Tibial nerve (tissue), 4 donors: ENCODE results near the gene MYO1D. TPM values are rescaled to one million over a fixed set of nuclear protein-coding genes. Genes with fewer than 3 reads are reported as not detected.

ENCODE experiments used
- DNase-seq, 2 donors: peaks; one replicate each; pipeline ENCODE4 v3.0.0-alpha.2; 2019; ENCODE audit warnings: low spot score in 2 of 2
- H3K27ac ChIP-seq, 4 donors: fragments of 200-600 bp; sonication (generic) in 3 of 4; one replicate each; pipeline ENCODE4 v1.5.1; 2017 to 2019; ENCODE audit warnings: mild to moderate bottlenecking in 1 of 4
- H3K27me3 ChIP-seq, 2 donors: fragments of 200-600 bp; sonication (generic) in 1 of 2; one replicate each; pipeline versions ENCODE4 v1.5.1 to v1.6.0; 2017 to 2019
- H3K36me3 ChIP-seq, 3 donors: fragments of 200-600 bp; sonication (generic); one replicate each; pipeline ENCODE4 v1.5.1; 2018 to 2019
- H3K4me1 ChIP-seq, 4 donors: fragments of 200-600 bp; sonication (generic) in 3 of 4; one replicate each; pipeline ENCODE4 v1.5.1; 2017 to 2019
- H3K4me3 ChIP-seq, 4 donors: fragments of 200-600 bp; sonication (generic) in 3 of 4; one replicate each; pipeline ENCODE4 v1.5.1; 2017 to 2019; ENCODE audit warnings: mild to moderate bottlenecking in 1 of 4, moderate library complexity in 1 of 4
- H3K9me3 ChIP-seq, 4 donors: fragments of 200-600 bp; sonication (generic) in 3 of 4; one replicate each; pipeline ENCODE4 v1.5.1; 2017 to 2019
- CTCF ChIP-seq, 5 experiments: fragments of 200-600 bp in 3 of 5; fragments of 450-650 bp in 2 of 5; sonication (generic) in 3 of 5; IDR thresholded peaks; one replicate each; pipeline ENCODE4 v1.5.1; 2016 to 2019; ENCODE audit warnings: antibody characterized with exemption in 5 of 5, mild to moderate bottlenecking in 3 of 5, moderate library complexity in 2 of 5
- EP300 ChIP-seq, 2 donors: sonication (generic); formaldehyde crosslinking; IDR thresholded peaks; one replicate each; pipeline ENCODE4 v1.6.1; 2017; ENCODE audit warnings: antibody characterized with exemption in 2 of 2, mild to moderate bottlenecking in 1 of 2
- POLR2A ChIP-seq, 2 donors: fragments of 450-650 bp; IDR thresholded peaks; one replicate each; pipeline ENCODE4 v1.6.1; 2017; ENCODE audit warnings: antibody characterized with exemption in 2 of 2, mild to moderate bottlenecking in 2 of 2, moderate library complexity in 2 of 2
- WGBS, 2 donors: methylation state at CpG; one replicate each; pipeline ENCODE4 v1.1.5; 2018; 5-methylcytosine and 5-hydroxymethylcytosine counted together
- total RNA-seq, 4 donors: library from RNA; depleted of rRNA; stranded (reverse); fragments of >200 nt; gene quantifications; one replicate each; pipeline ENCODE4 v1.1.0, GENCODE V29; 2016

MYO1D gene
- total RNA-seq, 4 donors from 2014 or later = 28.5 to 49.6 (median 42.4) TPM

- TF ChIP-seq CTCF (IDR thresholded peaks at IDR 0.05) = no peak
- no peak for TF ChIP-seq EP300 (IDR thresholded peaks at IDR 0.05)
- no peak for TF ChIP-seq POLR2A (IDR thresholded peaks at IDR 0.05)
- Histone ChIP-seq H3K4me3 (no peak overlapping the region), H3K27me3 (peaks cover 0 to 7% of the 10 kb centered on the region in 2 donors), H3K27ac (no peak overlapping the region), H3K36me3 (no peaks in the 10 kb centered on the region), H3K9me3 (no peaks in the 10 kb centered on the region), H3K4me1 (peaks cover 0 to 2% (median 0%) of the 10 kb centered on the region in 4 donors)
- 40 to 54% methylated on average over 3 of the region's 3 CpGs for WGBS, 2 donors
- no peak for DNase-seq
Measured at GRCh38 chr17:32904891-32905290, 28.0 kb upstream of the MYO1D start.

GRCh38 chr17:32903774-32904673 lies 27.1 kb upstream of the MYO1D start:
- H3K9me3 ChIP-seq = no peaks in the 10 kb centered on the region
- no peak for DNase-seq
- no peaks in the 10 kb centered on the region for H3K4me1 ChIP-seq
- WGBS, 2 donors = 61 to 73% methylated on average over 5 of the region's 5 CpGs
- peaks cover 0 to 7% of the 10 kb centered on the region in 2 donors for H3K27me3 ChIP-seq
- H3K27ac ChIP-seq = no peak overlapping the region
- H3K36me3 ChIP-seq = no peaks in the 10 kb centered on the region
- no peak for TF ChIP-seq POLR2A (IDR thresholded peaks at IDR 0.05)
- TF ChIP-seq EP300 (IDR thresholded peaks at IDR 0.05) = no peak
- no peak for TF ChIP-seq CTCF (IDR thresholded peaks at IDR 0.05)
- no peak overlapping the region for H3K4me3 ChIP-seq

- Histone ChIP-seq H3K36me3 (no peaks in the 10 kb centered on the region), H3K27me3 (peaks cover 0 to 7% of the 10 kb centered on the region in 2 donors), H3K4me1 (no peaks in the 10 kb centered on the region), H3K4me3 (no peak overlapping the region), H3K9me3 (no peaks in the 10 kb centered on the region), H3K27ac (no peak overlapping the region)
- no peak for DNase-seq
- 87 to 95% methylated on average over 4 of the region's 4 CpGs for WGBS, 2 donors
- no peak for TF ChIP-seq POLR2A (IDR thresholded peaks at IDR 0.05)
- TF ChIP-seq CTCF (IDR thresholded peaks at IDR 0.05) = no peak
- no peak for TF ChIP-seq EP300 (IDR thresholded peaks at IDR 0.05)
Measured at GRCh38 chr17:32901743-32902142, 24.8 kb upstream of the MYO1D start.

GRCh38 chr17:32899236-32900013 lies 22.5 kb upstream of the MYO1D start:
- peaks cover 0 to 6% of the 10 kb centered on the region in 2 donors for H3K27me3 ChIP-seq
- no peak overlapping the region for H3K4me3 ChIP-seq
- no peak for DNase-seq
- no peaks in the 10 kb centered on the region for H3K4me1 ChIP-seq
- no peak for TF ChIP-seq EP300 (IDR thresholded peaks at IDR 0.05)
- no peak for TF ChIP-seq CTCF (IDR thresholded peaks at IDR 0.05)
- no peak for TF ChIP-seq POLR2A (IDR thresholded peaks at IDR 0.05)
- WGBS, 2 donors = 59 to 65% methylated on average over 2 of the region's 2 CpGs
- H3K36me3 ChIP-seq = no peaks in the 10 kb centered on the region
- H3K9me3 ChIP-seq = no peaks in the 10 kb centered on the region
- H3K27ac ChIP-seq = no peak overlapping the region
